ENCODE data around the gene NTRK2. TPM values are rescaled to one million over a fixed set of nuclear protein-coding genes. Genes with fewer than 3 reads are reported as not detected.

NTRK2 gene
- total and polyA plus RNA-seq, 4 donors = 0.26 to 1.4 (median 0.56) TPM

DNA sequence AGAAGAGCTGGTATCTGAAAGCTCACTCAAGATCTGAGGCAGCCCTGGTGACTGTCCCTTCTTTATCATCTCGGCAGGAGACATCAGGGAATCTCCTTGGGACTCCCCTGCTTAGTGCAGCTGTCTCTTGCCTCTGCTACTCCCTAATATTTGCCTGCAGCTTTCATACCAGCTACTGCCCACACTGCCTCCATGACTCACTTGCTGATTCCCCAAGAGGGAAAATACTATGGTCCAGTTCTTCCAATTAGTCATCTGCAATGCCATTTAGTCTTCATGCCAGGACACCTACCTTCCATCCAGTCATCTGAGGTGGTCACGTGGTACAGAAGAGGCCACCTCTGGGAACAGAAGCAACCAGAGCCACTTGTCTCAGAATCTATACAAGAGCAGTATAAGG, 270.8 kb downstream of the NTRK2 start (continued):
- TF ChIP-seq ZBTB33 (IDR thresholded peaks at IDR 0.05) = no peak
- no peak for TF ChIP-seq EGR1 (IDR thresholded peaks at IDR 0.05; ENCODE audit: low read depth in 2 of 2)

GRCh38 chr9:84941792-84942191, 272.3 kb downstream of the NTRK2 start:
- Histone ChIP-seq H3K9me3 (ENCODE audit: control insufficient read depth in 4 of 4, low read length in 3 of 4) (no peaks in the 10 kb centered on the region), H3K27ac (ENCODE audit: low read depth in 1 of 2, low read length in 2 of 2) (no peak overlapping the region), H3K9ac (ENCODE audit: low read depth in 1 of 2, low read length in 2 of 2) (no peak overlapping the region), H3K4me1 (ENCODE audit: control insufficient read depth in 4 of 4, insufficient read depth in 4 of 4, low read length in 3 of 4) (no peaks in the 10 kb centered on the region), H3K4me3 (ENCODE audit: low read depth in 1 of 3, low read length in 3 of 3) (no peak overlapping the region), H3K36me3 (ENCODE audit: control insufficient read depth in 4 of 4, insufficient read depth in 3 of 4, low read depth in 1 of 4, low read length in 3 of 4) (no peaks in the 10 kb centered on the region), H3K27me3 (ENCODE audit: control insufficient read depth in 4 of 4, insufficient read depth in 4 of 4, low read length in 3 of 4) (no peaks in the 10 kb centered on the region)
- no peak for DNase-seq (ENCODE audit: low spot score)
- TF ChIP-seq ATF3 (IDR thresholded peaks at IDR 0.05) = no peak
- TF ChIP-seq JUND (IDR thresholded peaks at IDR 0.05) = no peak
- TF ChIP-seq TAF1 (conservative IDR thresholded peaks at IDR 0.05) = no peak
- TF ChIP-seq HNF4G (IDR thresholded peaks at IDR 0.05) = no peak
- TF ChIP-seq RAD21 (IDR thresholded peaks at IDR 0.05) = no peak
- TF ChIP-seq CTCF (IDR thresholded peaks at IDR 0.05; ENCODE audit: low read depth, low read length, missing input control) = no peak
- no peak for TF ChIP-seq REST (IDR thresholded peaks at IDR 0.05)
- no peak for TF ChIP-seq YY1 (IDR thresholded peaks at IDR 0.05)
- TF ChIP-seq ZBTB33 (IDR thresholded peaks at IDR 0.05) = no peak
- TF ChIP-seq FOXA2 (IDR thresholded peaks at IDR 0.05) = no peak
- TF ChIP-seq RXRA (IDR thresholded peaks at IDR 0.05) = no peak
- no peak for TF ChIP-seq NR2F2 (IDR thresholded peaks at IDR 0.05)
- TF ChIP-seq FOXA1 (IDR thresholded peaks at IDR 0.05) = no peak
- TF ChIP-seq GABPA (IDR thresholded peaks at IDR 0.05 in 1 of 2, conservative IDR thresholded peaks at IDR 0.05 in 1 of 2) = no peak
